ENCODE data around the gene HOXA7. TPM values are rescaled to one million over a fixed set of nuclear protein-coding genes. Genes with fewer than 3 reads are reported as not detected.

HOXA7 gene
- total RNA-seq, 1 donor from 2014 or later = 1.4 TPM

DNA sequence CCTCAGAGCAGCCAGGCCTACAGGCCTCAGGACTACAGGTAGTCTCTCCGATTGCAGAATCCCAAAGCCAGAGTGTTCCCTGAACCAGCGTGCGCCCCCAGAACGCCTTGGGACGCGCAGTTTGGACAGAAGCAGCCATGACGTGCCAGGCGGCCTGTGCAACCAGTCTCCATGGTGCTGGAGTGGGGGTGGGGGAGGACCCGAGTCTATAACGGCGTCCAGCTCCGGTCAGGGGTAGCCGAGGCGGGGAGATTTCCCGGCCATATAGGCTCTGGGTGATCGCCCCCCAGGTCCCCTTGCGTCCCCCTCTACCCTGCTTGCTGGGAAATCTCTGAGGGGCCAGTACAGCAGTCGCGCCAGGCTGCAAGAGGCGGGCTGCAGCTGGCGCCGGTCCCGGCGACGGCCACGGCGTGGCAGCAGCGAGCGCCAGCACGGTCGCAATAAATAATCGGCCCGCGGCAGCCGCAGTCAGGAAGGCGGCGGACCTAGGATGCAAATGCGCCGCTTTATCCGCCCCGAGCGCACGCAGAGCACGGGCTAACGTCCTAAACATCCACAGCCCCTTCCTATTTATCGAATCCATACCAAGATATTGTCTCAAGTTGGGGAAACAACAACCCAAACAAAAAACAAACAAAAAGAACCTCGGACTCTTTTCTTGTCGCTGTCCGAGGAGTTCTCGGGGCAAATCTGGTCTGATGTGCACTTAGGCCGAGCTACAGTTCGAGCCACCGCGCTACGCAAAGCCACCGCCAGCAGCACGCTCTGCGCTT is 5.7 kb downstream of the HOXA7 start:
- Mint-ChIP-seq H3K27ac (no peak overlapping the region), H3K4me1 (ENCODE audit: low read depth) (peaks cover 17% of the 10 kb centered on the region), H3K27me3 (peaks cover 90% of the 10 kb centered on the region), H3K4me3 (ENCODE audit: low read depth) (peak overlapping the region; percentile 66), H3K36me3 (ENCODE audit: insufficient read depth) (peaks cover 3% of the 10 kb centered on the region), H3K9me3 (ENCODE audit: low read depth) (no peaks in the 10 kb centered on the region)
- peak; percentile 63 for DNase-seq (ENCODE audit: low spot score, unreplicated experiment)
- peak; percentile 87 for TF ChIP-seq CTCF (IDR thresholded peaks at IDR 0.05; ENCODE audit: unreplicated experiment)

DNA sequence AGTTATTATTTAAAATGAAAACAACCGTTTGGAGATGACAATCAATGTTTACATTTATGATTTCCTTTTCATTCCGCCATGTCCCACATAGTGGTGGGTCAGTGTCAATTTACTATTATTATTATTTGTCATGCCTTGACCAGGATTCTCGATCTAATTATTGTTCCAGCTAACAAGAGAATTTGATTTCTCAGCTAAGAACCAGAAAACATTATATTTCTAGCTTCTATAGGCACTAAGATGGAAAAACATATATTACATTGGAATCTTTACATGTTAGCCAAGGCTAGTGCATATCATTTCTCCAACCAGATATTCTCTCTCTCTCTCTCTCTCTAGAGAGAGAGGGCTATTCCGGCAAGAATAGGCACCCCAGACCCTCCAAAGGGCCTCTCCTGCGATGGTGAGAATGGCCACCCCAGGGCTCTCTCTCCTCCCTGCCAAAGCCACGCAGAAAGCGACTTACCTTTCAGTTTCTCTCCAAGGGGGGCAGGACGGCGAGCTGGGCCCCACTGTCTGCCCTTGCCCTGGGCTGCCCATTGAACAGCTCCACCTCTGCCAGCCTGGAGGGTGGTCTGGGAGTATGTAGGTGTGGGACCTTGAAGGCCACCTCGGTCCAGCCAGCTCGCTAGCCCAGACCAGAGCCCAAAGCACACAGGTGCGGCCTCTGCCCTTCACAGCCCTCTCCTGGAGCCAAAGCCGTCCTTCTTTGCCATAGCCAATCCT is 6.5 kb downstream of the HOXA7 start:
- no peak overlapping the region for H3K4me3 Mint-ChIP-seq (ENCODE audit: low read depth)
- peaks cover 15% of the 10 kb centered on the region for H3K4me1 Mint-ChIP-seq (ENCODE audit: low read depth)
- no peak overlapping the region for H3K27ac Mint-ChIP-seq
- no peaks in the 10 kb centered on the region for H3K9me3 Mint-ChIP-seq (ENCODE audit: low read depth)
- no peak for TF ChIP-seq CTCF (IDR thresholded peaks at IDR 0.05; ENCODE audit: unreplicated experiment)
- peaks cover 90% of the 10 kb centered on the region for H3K27me3 Mint-ChIP-seq
- no peak for DNase-seq (ENCODE audit: low spot score, unreplicated experiment)
- peaks cover 3% of the 10 kb centered on the region for H3K36me3 Mint-ChIP-seq (ENCODE audit: insufficient read depth)

GRCh38 chr7:27148756-27149641 is 7.5 kb downstream of the HOXA7 start:
- no peak for DNase-seq (ENCODE audit: low spot score, unreplicated experiment)
- H3K36me3 Mint-ChIP-seq (ENCODE audit: insufficient read depth) = peaks cover 2% of the 10 kb centered on the region
- H3K4me1 Mint-ChIP-seq (ENCODE audit: low read depth) = peaks cover 14% of the 10 kb centered on the region
- no peaks in the 10 kb centered on the region for H3K9me3 Mint-ChIP-seq (ENCODE audit: low read depth)
- H3K27ac Mint-ChIP-seq = no peak overlapping the region
- peaks cover 90% of the 10 kb centered on the region for H3K27me3 Mint-ChIP-seq
- TF ChIP-seq CTCF (IDR thresholded peaks at IDR 0.05; ENCODE audit: unreplicated experiment) = no peak
- H3K4me3 Mint-ChIP-seq (ENCODE audit: low read depth) = peak overlapping the region; percentile 21

DNA sequence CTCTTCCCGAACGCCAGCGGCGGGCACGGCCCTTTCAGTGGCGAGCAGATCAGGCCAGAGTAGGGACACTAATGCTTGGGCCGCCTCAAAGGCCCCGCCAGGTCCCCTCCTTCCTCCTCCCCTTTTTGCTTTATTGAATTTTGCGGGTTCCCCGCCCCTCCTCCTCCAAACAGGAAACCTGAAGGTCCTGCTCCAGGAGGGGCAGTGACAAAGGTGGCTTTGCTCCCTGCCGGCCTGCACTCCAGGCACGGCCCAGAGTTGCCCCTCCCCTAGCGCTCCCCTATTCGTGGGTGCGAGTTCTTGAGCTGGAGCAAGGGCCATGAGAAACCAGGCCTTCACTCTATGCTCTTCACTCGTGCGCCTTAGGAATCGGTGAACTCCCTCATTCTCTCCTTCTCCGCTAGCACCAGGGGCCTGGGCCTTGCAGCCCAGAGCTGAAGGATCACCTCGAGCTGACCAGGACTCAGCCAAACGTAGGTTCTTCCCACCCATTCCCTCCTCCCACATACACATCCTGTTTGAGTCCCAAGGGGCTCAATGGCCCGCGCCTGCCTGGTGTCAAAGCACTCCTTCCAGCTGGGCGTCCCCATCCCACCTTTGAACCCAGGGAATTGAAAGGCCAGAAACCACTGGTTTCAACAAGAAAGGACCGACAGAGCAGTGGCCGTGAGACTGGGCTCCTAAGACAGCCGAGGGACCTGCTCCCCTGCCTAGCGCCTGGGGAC is 8.3 kb downstream of the HOXA7 start:
- Mint-ChIP-seq H3K4me1 (ENCODE audit: low read depth) (peaks cover 16% of the 10 kb centered on the region), H3K9me3 (ENCODE audit: low read depth) (no peaks in the 10 kb centered on the region), H3K27ac (peak overlapping the region; percentile 71), H3K4me3 (ENCODE audit: low read depth) (peak overlapping the region; percentile 64), H3K36me3 (ENCODE audit: insufficient read depth) (peaks cover 2% of the 10 kb centered on the region), H3K27me3 (peaks cover 85% of the 10 kb centered on the region)
- TF ChIP-seq CTCF (IDR thresholded peaks at IDR 0.05; ENCODE audit: unreplicated experiment) = no peak
- peak; percentile 39 for DNase-seq (ENCODE audit: low spot score, unreplicated experiment)

All from progenitor cell of endocrine pancreas (in vitro differentiated cells).